H1 (cell line): Measurements from ENCODE around the gene TTBK1. TPM values are rescaled to one million over a fixed set of nuclear protein-coding genes. Genes with fewer than 3 reads are reported as not detected.

Source experiments
- ASH2L ChIP-seq: fragments of 200-600, 300-600 bp; sonication (generic); IDR thresholded peaks from one replicate; pipeline ENCODE4 v1.7.1; 2017; ENCODE audit warnings: low read length
- polyA plus RNA-seq, 7 experiments: library from polyadenylated mRNA; depleted of rRNA in 3 of 7; stranded (reverse) in 5 of 7; unstranded in 2 of 7; fragments of >200 nt in 5 of 7; fragments of 200-250 nt in 2 of 7; gene quantifications; 1 replicate in 5 of 7; 2 replicates in 1 of 7; 4 replicates in 1 of 7; pipeline versions ENCODE4 v1.2.1 to v1.2.3, GENCODE V29; 2011 to 2013; ENCODE audit warnings: missing spikeins in 2 of 7, mixed read lengths in 2 of 7
- total RNA-seq: library from RNA; stranded (reverse); fragmentation: NEBNext Ultra II Directional; extraction: Animal tissue kit (Norgen Biotek cat#: 25700); gene quantifications from 2 replicates; pipeline ENCODE4 v1.2.1, GENCODE V29; 2021

Gene TTBK1
- total and polyA plus RNA-seq, 2 of the 8 experiments (the other 6 are each of a cell fraction or from before 2014, with no cell fraction given) = 0.53 to 1.6 TPM

DNA sequence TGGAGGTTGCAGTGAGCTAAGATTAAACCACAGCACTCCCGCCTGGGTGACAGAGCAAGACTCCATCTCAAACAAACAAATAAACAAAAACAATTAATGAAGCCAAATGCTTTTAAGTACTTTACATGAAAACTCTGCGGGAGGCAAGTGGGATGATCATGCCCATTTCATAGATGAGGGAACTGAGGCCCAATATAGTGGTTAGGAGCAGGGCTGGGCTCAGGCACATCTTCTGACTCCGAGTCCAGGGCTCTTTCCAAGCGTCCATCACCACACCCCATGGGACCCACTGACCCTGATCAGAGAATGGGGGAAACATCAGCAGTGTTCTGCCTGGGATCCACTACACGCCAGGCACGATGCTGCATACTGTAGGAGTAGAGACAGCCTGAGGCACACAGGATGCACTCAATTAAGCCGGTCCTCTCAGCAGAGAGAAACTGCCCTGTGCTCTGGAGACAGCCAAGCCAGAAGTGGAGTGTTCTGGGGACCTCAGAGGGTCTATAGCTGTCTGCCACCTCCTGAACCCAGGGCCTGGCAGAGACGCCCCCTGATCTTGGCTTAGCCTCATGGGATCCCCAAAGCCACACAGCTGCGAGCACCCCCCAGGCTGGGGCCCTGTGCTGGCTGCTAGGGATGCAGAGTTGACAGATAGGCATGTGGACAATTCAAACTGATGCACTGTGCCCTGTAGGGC lies 13.5 kb downstream of the TTBK1 start (continued):
- no peak for TF ChIP-seq ASH2L
